Activated CD4-positive, alpha-beta T cell treated with anti-CD3 and anti-CD28 coated beads, Interleukin-2, amount 50 U/mL, for 24 hours (primary cell): ENCODE results near the gene RPTOR.

Experiments
- DNase-seq, 2 donors: peaks; one replicate each; pipeline ENCODE4 v3.0.0-alpha.2; 2020; ENCODE audit warnings: low read depth in 1 of 2, low spot score in 1 of 2

The RPTOR gene

GRCh38 chr17:80664217-80664790, 119.7 kb downstream of the RPTOR start:
- no peak for DNase-seq

GRCh38 chr17:80665792-80666191, 121.2 kb downstream of the RPTOR start:
- no peak for DNase-seq

- no peak for DNase-seq
Measured at GRCh38 chr17:80666867-80667266, 122.2 kb downstream of the RPTOR start.

GRCh38 chr17:80667462-80668277, 123.0 kb downstream of the RPTOR start:
- no peak for DNase-seq

- DNase-seq, result no peak
Measured at GRCh38 chr17:80668375-80669148, 123.9 kb downstream of the RPTOR start.

- DNase-seq, result no peak
Measured at GRCh38 chr17:80671039-80671824, 126.6 kb downstream of the RPTOR start.

GRCh38 chr17:80671825-80672110, 127.1 kb downstream of the RPTOR start:
- no peak for DNase-seq

GRCh38 chr17:80673152-80673920, 128.7 kb downstream of the RPTOR start:
- DNase-seq, result no peak

GRCh38 chr17:80675438-80676095, 130.9 kb downstream of the RPTOR start:
- no peak for DNase-seq

- DNase-seq, result no peak
Measured at GRCh38 chr17:80676096-80676466, 131.4 kb downstream of the RPTOR start.

GRCh38 chr17:80676564-80676963, 131.9 kb downstream of the RPTOR start:
- no peak for DNase-seq

- no peak for DNase-seq
Measured at GRCh38 chr17:80677214-80677756, 132.6 kb downstream of the RPTOR start.

GRCh38 chr17:80679816-80680215, 135.2 kb downstream of the RPTOR start:
- DNase-seq, result no peak

GRCh38 chr17:80681215-80681614, 136.6 kb downstream of the RPTOR start:
- no peak for DNase-seq

GRCh38 chr17:80682372-80682771, 137.7 kb downstream of the RPTOR start:
- no peak for DNase-seq

GRCh38 chr17:80683625-80684104, 139.0 kb downstream of the RPTOR start:
- no peak for DNase-seq

GRCh38 chr17:80687839-80688238, 143.2 kb downstream of the RPTOR start:
- DNase-seq, result no peak

- no peak for DNase-seq
Measured at GRCh38 chr17:80689129-80689619, 144.5 kb downstream of the RPTOR start.

GRCh38 chr17:80691784-80692183, 147.1 kb downstream of the RPTOR start:
- no peak for DNase-seq
